AML-193 (cell line): Measurements from ENCODE around the gene C2orf92.
"Not testable (repeated sequence)": the region's sequence is repeated elsewhere in the genome, so short reads cannot be mapped to it uniquely, and the experiment has no call there.

Source experiments
- DNase-seq, 2 experiments: peaks; one replicate each; lab custom pipeline; 2025; lab: John Stamatoyannopoulos, UW

C2orf92 gene

GRCh38 chr2:97693476-97693875 is 24.0 kb downstream of the C2orf92 start:
- DNase-seq = no peak

- DNase-seq = no peak
Measured at GRCh38 chr2:97695744-97696143, 26.2 kb downstream of the C2orf92 start.

GRCh38 chr2:97697252-97698235 is 28.0 kb downstream of the C2orf92 start:
- peak; percentile 77 to 78 for DNase-seq

GRCh38 chr2:97698530-97698929 is 29.0 kb downstream of the C2orf92 start:
- DNase-seq = no peak

GRCh38 chr2:97699765-97700444 is 30.4 kb downstream of the C2orf92 start:
- DNase-seq = peak; percentile 80 to 89

- no peak for DNase-seq
Measured at GRCh38 chr2:97701186-97701585, 31.7 kb downstream of the C2orf92 start.

GRCh38 chr2:97701851-97702465 is 32.4 kb downstream of the C2orf92 start:
- no peak for DNase-seq

GRCh38 chr2:97702731-97703470 is 33.4 kb downstream of the C2orf92 start:
- DNase-seq = no peak

GRCh38 chr2:97703741-97704140 is 34.2 kb downstream of the C2orf92 start:
- no peak for DNase-seq

GRCh38 chr2:97704989-97705388 is 35.5 kb downstream of the C2orf92 start:
- DNase-seq = no peak

- DNase-seq = no peak
Measured at GRCh38 chr2:97706112-97706511, 36.6 kb downstream of the C2orf92 start.

- no peak for DNase-seq
Measured at GRCh38 chr2:97706708-97707345, 37.3 kb downstream of the C2orf92 start.

GRCh38 chr2:97707362-97708047 is 38.0 kb downstream of the C2orf92 start:
- DNase-seq = no peak

- DNase-seq = no peak
Measured at GRCh38 chr2:97708048-97708380, 38.5 kb downstream of the C2orf92 start.

GRCh38 chr2:97708608-97709007 is 39.1 kb downstream of the C2orf92 start:
- no peak for DNase-seq

GRCh38 chr2:97711394-97711711 is 41.8 kb downstream of the C2orf92 start:
- DNase-seq = no peak

GRCh38 chr2:97712175-97712574 is 42.7 kb downstream of the C2orf92 start:
- not testable (repeated sequence) for DNase-seq

GRCh38 chr2:97712693-97713295 is 43.3 kb downstream of the C2orf92 start:
- DNase-seq = no peak

GRCh38 chr2:97713296-97714083 is 44.0 kb downstream of the C2orf92 start, which contains the start of gene ZAP70:
ZAP70 (plus strand) TSS chr2:97713576; CDS start chr2:97724037, 10,461 bp downstream.
- no peak for DNase-seq
